GM19240 (cell line): ENCODE measurements around the gene TXNDC17.
"Not testable (repeated sequence)": the region's sequence is repeated elsewhere in the genome, so short reads cannot be mapped to it uniquely, and the experiment has no call there.

Experiments
- DNase-seq: peaks from one replicate; pipeline ENCODE4 v3.0.0; 2011; ENCODE audit warnings: low spot score; ENCODE audit not compliant: insufficient read length

The TXNDC17 gene

GRCh38 chr17:6636616-6637457 is 4.0 kb upstream of the TXNDC17 start:
- no peak for DNase-seq

GRCh38 chr17:6637458-6637840 is 3.4 kb upstream of the TXNDC17 start:
- no peak for DNase-seq

- DNase-seq: no peak
These were observed 2.6 kb upstream of the TXNDC17 start for GRCh38 chr17:6638046-6638908.

- DNase-seq: no peak
These were observed 1.8 kb upstream of the TXNDC17 start for GRCh38 chr17:6639014-6639585.

GRCh38 chr17:6639586-6640535 is 999 bp upstream of the TXNDC17 start:
- no peak for DNase-seq

- DNase-seq: no peak
These were observed 495 bp downstream of the TXNDC17 start for GRCh38 chr17:6641247-6641863.

GRCh38 chr17:6642592-6642991 is 1.7 kb downstream of the TXNDC17 start:
- DNase-seq: no peak

- no peak for DNase-seq
These were observed 2.7 kb downstream of the TXNDC17 start for GRCh38 chr17:6643451-6644125.

- DNase-seq: no peak
These were observed 7.3 kb downstream of the TXNDC17 start for GRCh38 chr17:6648181-6648580.

GRCh38 chr17:6651354-6651918 is 10.6 kb downstream of the TXNDC17 start, which contains the start of the genes C17orf100 and MED31:
TSS of gene C17orf100 (plus strand) at chr17:6651762. CDS start at chr17:6651914, 152 bp downstream.
TSS of gene MED31 (minus strand) at chr17:6651605. CDS start at chr17:6651528, 77 bp downstream.
- DNase-seq: peak; percentile 93

GRCh38 chr17:6651919-6652452 is 11.1 kb downstream of the TXNDC17 start:
- no peak for DNase-seq

- DNase-seq: no peak
These were observed 14.2 kb downstream of the TXNDC17 start for GRCh38 chr17:6654841-6655731.

- DNase-seq: not testable (repeated sequence)
These were observed 15.0 kb downstream of the TXNDC17 start for GRCh38 chr17:6655732-6656361.

- not testable (repeated sequence) for DNase-seq
These were observed 16.2 kb downstream of the TXNDC17 start for GRCh38 chr17:6656797-6657632.

GRCh38 chr17:6657633-6658287 is 16.9 kb downstream of the TXNDC17 start:
- DNase-seq: no peak

- DNase-seq: not testable (repeated sequence)
These were observed 17.6 kb downstream of the TXNDC17 start for GRCh38 chr17:6658411-6658810.
